Right lung (tissue), 5 donors: ENCODE measurements around the gene CHKA. TPM values are rescaled to one million over a fixed set of nuclear protein-coding genes. Genes with fewer than 3 reads are reported as not detected.

Experiments used
- DNase-seq, 2 donors: peaks; one replicate each; pipeline ENCODE4 v3.0.0-alpha.2; 2013
- polyA plus RNA-seq, 5 donors: library from polyadenylated mRNA; unstranded; fragments of 120-200 nt; gene quantifications; one replicate each; pipeline versions ENCODE4 v1.2.1 to v1.2.3, GENCODE V29; 2013; ENCODE audit warnings: inconsistent platforms in 1 of 5, low replicate concordance in 1 of 5; ENCODE audit not compliant: insufficient read length in 5 of 5, insufficient read depth in 1 of 5

The CHKA gene
- polyA plus RNA-seq, 5 donors = 75.9 to 99.7 (median 82.6) TPM

- no peak for DNase-seq
These were observed 106.2 kb downstream of the CHKA start for GRCh38 chr11:68014947-68015447.

GRCh38 chr11:68014157-68014946 is 106.8 kb downstream of the CHKA start:
- peak in 1 of 2 donors; percentile 63 for DNase-seq

GRCh38 chr11:68013611-68014156 is 107.5 kb downstream of the CHKA start:
- DNase-seq = no peak

- peak in 1 of 2 donors; percentile 56 for DNase-seq
These were observed 108.2 kb downstream of the CHKA start for GRCh38 chr11:68012843-68013610.

- DNase-seq = no peak
These were observed 108.9 kb downstream of the CHKA start for GRCh38 chr11:68012044-68012842.

- no peak for DNase-seq
These were observed 109.9 kb downstream of the CHKA start for GRCh38 chr11:68011051-68011943.

- DNase-seq = peak; percentile 70 to 78
These were observed 110.8 kb downstream of the CHKA start, which contains the start of gene ALDH3B1 for GRCh38 chr11:68010090-68011041. Gene ALDH3B1, plus strand, starts transcription at chr11:68010327. Its CDS starts 4,971 bp downstream, at chr11:68015298.

GRCh38 chr11:68009391-68010089 is 111.6 kb downstream of the CHKA start:
- no peak for DNase-seq

- DNase-seq = no peak
These were observed 112.5 kb downstream of the CHKA start for GRCh38 chr11:68008381-68009337.

- DNase-seq = no peak
These were observed 113.4 kb downstream of the CHKA start for GRCh38 chr11:68007498-68008380.

- no peak for DNase-seq
These were observed 114.5 kb downstream of the CHKA start for GRCh38 chr11:68006606-68007166.

GRCh38 chr11:68004551-68005335 is 116.4 kb downstream of the CHKA start:
- DNase-seq = no peak

- peak; percentile 75 to 77 for DNase-seq
These were observed 117.2 kb downstream of the CHKA start, which contains the start of gene UNC93B1 for GRCh38 chr11:68003846-68004550. Gene UNC93B1, minus strand, starts transcription at chr11:68004097. Its CDS starts 54 bp downstream, at chr11:68004043.
